ENCODE data around the gene OR1I1. TPM values are rescaled to one million over a fixed set of nuclear protein-coding genes. Genes with fewer than 3 reads are reported as not detected.

OR1I1 gene
- total RNA-seq, 1 donor from 2014 or later, result not detected

DNA sequence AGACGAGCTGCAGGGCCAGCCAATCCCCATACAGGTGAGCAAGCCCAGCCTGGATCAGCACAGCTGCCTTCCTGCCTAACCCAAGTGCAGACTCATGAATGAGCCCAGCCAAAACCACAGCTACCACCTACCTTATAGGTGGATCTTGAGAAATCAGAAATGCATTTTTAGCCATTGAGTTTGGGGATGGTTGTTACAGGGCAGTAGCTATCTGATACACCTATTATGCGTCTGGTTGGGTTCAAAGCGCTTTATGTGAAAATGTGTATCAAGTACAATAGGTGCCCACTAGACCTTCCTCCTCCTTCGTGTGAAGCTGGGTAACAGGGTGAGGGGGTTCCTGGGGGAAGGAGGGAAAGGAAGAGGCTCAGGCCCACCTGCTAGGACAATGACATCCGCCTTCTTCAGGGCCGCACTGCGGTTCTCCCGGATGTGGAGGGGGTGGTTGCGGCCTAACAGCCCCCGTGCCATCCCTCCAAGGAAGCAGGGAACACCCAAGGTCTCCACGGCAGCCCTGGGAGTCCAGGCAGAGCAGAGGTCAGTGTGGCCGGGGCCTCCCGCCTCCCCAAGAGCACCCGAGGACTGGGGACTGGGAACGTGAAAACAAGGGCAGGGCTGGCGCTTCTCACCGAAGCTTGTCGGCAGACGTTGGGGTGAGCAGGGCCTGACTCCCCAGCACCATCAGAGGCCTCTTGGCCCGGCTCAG lies 36.9 kb downstream of the OR1I1 start:
- DNase-seq (ENCODE audit: low spot score), result no peak

DNA sequence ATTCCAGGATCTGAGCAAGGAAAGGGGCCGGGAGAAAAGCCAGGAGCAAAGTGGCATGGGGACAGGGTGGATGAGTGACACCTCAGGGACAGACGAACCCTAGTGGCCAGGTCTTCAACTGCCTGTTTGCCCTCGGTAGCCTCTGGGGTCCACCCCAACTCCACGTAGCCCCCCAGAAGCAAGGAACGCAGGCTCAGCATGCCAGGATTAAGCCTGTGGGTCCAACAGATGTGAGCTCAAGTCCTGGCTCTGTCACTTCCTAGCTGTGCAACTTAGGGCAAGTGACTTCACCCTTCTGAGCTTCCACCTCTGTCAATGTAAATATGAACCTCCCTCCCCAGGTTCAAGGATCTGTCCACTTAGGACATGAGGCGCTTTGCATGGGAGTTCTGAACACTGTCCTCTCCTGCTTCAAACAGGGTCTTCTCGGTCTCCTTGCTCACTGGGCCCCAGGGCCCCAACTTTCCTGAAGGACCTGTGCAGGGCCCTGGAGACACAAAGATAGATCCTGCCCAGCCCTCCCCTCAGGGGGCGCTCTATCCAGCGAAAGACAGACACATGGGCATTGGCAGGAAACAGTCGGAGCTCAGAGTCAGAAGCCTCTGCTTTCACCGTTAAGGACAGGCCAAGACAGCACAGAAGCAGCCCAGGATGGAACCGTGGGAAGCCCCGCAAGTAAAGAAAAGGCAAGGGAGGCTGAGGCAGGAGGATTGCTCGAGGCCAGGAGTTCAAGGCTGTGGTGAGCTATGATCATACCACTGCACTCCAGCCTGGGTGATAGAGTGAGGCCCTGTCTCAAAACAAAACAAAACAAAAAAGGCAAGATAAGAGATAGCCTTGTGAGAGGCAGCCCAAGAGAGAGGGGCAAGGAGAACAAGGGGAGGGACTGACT lies 38.4 kb downstream of the OR1I1 start:
- DNase-seq (ENCODE audit: low spot score), result no peak

DNA sequence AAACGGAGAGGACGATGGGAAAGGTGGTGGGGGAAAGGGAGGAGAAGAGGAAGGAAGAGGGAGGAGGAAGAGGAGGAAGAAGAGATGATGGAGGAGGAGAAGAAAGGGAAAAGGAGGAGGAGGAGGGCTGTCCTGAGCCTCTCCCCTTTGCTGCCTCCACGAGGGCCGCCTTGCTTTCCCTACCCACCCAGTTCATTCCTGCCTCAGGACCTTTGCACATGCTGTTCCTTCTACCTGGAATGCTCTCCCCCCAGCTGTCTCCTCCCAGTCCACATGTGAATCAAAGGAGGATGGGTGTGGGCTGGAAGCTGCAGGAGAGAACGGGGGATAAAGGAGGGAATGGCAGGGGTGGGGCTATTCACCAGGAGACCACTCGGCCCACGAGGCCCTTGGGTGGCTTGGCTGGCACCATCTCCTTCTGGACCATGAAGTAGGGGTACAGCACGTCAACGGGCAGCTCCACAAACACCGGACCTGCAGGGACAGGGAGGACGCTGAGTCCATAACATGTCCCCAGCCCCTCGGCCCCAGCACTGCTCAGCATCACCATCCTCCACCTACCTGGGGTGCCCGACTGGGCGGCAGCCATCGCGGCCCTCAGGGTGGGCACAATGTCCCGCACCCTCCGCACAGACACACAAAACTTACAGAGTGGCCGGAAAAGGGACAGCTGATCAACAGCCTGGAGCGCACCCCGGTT lies 40.5 kb downstream of the OR1I1 start:
- no peak for DNase-seq (ENCODE audit: low spot score)

DNA sequence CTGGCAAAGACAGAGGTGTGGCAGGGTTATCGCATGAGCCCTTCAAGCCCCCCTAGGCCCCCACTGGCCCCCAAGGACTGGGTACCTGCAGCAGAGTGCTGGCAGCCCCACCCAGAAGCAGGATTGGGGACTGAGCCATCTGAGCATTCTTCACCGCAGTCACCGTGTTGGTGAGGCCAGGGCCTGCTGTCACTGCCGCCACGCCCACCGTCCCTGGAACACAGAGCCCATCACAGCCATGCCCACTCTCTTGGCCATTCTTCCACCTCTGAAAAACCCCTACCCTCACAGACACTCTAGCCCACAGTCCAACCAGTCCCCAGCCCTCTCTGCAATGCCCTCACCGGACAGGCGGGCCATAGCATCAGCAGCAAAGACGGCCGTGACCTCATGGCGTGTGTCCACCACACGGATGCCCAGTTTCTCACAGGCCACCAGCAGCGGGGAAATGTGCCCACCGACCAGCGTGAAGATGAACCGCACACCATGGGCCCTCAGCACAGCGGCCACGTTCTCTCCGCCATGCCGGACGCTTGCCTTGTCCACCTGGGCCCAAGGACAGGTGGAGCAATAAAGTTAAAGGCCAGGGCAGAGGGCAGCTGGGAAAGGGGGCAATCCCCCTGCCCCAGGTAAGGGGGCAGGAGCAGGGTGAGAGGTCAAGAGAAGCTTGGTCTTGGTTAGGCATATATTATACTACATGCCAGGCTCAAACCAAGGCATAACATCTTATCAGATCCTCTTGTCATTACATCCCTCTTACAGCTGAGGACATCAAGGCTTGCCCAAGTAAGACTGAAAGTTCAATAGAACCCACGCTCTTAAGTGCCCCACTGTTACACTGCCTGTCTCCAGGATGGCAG lies 41.2 kb downstream of the OR1I1 start:
- DNase-seq (ENCODE audit: low spot score), result no peak

DNA sequence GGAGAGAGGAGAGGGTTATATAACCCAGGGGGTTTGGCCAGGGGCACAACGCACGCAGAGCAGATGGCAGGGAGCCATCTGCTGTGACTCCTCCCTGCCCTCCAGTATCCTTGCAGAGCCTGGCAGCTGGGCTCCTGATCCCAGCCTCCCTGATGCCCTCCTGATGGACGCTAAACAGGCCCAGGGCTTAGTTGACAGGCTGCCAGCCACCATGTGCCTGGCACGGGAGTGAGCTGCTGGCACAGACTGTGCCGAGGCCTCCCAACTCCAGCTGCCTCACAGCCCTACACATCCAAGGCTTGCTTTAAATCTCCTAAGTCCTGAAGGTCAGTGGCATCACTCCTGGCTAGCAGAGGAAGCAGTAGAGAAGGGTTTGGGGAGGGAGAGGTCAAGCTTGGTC lies 41.9 kb downstream of the OR1I1 start:
- peak; percentile 56 for DNase-seq (ENCODE audit: low spot score)

DNA sequence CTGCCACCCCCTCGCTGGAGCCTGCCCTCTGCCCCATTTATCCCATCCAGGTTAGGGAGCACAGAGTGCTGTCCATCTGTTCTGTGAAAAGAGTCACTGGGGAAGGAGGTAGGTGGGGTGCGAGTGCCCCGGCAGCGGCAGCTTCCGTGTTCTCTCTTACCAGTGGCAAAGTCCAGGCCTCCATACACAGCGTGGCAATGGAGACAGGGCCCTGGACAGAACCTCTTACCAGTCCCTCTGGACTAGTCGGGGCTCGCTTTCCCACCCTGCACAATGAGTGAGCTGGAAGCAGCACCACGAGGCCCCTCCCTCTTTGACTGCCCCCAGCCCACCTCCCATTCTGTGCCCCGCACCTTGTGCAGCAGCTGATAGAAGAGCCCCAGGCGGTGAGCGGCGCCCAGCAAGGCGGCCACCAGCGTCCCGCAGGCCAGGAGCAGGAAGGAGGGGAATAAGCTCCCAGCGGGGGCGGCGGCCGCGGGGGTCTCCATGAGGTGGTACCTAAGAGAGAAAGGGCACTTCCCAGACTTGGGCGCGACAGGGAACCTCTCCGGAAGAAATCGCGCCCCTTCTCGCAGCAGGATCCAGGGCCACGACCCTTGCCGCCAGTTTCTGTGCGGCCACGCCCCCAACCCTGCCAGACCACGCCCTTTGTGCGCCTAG lies 42.7 kb downstream of the OR1I1 start:
- peak; percentile 49 for DNase-seq (ENCODE audit: low spot score)

DNA sequence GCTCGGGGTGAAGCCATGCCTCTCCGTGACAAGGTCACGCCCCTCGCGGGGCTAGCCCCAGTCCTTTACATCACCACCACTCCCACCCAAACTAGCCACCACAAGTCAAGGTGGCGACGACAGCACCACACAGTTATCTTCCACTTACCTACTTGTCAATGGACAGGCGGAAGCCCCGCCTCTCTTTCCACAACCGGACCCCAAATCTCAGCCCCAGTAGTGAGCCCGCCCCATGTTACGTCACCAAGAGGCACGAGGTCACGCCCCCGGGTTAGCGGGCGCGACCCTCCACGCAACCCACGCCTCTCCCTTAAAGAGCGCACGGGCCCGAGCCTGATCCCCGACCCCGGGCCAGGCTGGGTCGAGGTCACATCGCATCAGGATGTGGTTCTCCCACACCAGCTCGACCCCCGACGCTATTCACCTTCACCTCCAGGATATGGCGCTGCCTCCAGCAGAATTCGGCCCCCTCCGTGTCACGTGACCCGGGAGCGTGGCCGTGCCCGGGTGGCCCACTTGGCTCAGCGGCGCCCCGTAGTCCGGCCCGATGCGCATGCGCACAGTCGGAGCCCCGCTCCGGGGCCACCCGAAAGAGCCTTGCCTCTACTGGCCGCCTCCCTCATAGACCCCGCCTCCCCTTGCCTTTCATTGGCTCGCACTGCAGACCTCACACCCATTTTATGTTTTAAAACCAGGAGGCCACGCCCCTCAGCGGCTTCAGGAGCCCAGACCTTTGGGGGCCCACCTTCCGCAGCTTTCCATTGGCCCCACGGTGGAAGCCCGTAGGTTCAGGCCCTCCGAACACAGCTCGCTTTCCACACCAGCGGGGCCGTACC lies 43.4 kb downstream of the OR1I1 start:
- peak; percentile 99 for DNase-seq (ENCODE audit: low spot score)

DNA sequence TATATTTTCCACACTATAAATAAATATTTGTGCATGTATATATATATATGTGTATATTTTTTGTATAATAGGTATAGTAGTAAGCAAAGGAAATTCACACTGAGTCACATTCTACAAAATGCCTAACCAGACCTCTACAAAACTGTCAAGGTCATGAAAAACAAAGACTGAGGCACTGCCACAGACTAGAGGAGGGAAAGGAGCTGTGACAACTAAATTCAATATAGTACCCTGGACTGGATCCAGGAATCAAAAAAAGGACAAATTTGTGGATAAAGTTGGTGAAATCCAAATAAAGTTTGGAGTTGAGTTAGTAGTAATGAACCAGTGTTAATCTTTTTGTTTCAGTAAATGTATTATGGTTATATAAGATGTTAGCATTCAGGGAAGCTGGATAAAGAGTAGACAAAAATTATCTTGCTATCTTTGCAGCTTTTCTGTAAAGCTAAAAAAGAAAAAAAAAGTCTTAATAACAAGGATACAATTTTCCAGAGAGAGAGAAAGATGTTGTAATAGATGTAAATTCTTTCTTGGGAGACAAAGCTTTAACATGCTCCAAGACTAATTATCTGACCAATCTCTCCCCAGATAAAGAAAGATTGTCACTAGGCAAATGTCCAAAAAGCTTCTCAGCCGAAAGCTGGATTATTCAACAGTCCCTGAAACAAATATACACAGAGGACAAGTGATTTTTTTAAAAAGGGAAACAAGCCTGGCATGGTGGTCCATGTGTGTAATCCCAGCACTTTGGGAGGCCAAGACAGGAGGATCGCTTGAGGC lies 44.3 kb downstream of the OR1I1 start:
- DNase-seq (ENCODE audit: low spot score), result no peak

DNA sequence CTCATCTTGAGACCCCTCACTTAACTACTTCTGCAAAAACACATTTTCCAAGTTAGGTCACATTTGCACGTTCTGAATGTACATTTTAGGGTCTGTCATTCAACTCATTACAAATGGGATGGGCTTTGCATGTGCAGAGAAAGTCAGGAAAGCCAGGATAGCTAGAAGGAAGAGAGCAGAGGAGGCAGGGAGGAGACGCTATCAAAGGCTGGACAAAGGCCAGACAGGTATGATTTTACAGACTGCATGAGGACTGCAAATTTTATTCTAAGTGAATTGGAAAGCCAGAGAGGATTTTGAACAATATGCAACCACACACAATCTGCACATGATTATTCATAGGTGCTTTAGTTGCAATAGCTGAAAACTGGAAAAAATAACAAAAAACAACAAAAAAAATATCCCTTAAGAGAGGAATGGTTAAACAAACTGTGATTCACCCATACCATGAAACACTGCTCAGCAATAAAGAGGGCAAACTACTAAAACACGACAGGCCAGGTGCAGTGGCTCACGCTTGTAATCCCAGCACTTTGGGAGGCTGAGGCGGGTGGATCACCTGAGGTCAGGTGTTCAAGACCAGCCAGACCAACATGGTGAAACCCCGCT lies 46.3 kb downstream of the OR1I1 start:
- no peak for DNase-seq (ENCODE audit: low spot score)

DNA sequence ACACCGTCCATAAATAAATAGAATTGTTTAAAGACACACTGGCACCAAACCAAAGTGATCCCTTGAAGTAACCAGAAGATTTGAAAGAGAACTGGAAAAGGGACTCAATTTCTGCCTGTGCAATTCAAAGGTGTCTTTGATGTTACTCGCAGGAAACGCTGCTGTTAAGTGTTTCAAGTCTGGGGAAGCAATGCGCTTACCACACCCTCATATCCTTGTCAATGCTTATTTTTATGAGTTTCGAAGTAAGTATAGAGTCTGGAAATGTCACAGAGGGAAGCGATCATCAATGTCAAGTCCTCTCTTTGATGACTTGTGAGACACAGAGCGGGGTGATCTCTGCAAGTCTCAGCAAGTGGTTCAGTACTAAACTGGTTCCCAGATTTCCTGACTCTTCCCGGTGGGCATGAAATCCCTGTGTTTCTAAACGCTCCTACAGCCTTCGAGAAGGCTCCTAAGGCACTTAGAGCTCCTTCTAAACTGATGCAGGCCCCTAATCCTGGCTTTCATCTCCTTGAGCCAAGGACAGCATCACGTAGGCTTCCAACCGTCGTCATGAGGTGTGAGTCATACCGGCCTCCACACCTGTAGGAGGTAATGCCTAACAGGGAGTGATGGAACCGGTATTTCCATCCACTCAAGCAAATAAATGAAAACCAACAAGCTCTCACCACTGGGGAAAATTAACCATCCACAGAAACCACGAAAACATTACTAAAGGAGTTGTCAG lies 48.0 kb downstream of the OR1I1 start:
- peak; percentile 69 for DNase-seq (ENCODE audit: low spot score)

DNA sequence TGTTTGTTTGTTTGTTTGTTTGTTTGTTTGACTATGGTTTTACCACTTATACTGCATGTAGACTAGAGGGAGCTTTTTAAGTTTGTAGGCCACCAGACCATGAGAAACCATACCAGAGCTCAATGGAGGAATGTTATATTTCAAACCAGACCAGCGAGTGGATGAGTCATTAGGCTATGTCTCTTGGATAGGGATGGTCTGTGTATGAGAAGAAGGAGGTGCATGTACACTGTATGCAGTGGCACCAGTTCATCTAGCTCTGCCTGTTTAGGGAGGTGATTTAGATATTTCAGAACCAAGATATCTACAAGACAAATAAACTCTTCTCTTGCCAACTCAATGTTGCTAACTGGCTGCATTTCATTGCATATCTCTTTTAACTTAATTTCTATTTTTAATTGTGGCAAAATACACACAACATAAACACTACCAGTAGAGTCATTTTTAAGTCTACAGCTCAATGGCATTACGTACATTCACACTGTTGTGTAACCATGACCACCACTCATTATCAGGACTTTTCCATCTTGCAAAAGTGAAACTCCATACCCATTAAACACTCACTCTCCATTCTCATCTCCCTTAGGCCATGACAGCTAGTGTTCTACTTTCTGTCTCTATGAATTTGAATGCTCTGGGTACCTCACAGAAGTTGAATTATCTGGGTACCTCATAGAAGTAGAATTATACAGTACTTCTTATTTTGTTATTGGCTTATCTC lies 54.4 kb downstream of the OR1I1 start:
- DNase-seq (ENCODE audit: low spot score), result no peak

DNA sequence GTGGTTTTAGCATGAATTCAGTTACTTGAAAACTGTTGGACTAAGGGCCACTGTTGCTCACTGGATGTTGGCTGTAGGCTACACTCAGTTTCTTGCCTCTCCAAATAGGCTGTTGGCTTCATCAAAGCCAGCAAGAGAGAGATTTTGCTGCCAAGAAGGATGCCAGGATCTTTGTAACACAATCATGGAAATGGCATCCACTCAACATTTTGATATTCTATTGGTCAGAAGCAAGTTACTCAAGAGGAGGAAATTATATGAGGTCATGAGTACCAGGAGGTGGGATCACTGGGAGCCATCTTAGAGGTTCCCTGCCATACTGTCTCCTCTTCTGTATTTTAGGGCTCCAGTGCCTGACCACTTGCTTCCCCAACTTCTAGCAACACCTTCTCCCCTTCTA lies 55.8 kb downstream of the OR1I1 start:
- DNase-seq (ENCODE audit: low spot score), result no peak

DNA sequence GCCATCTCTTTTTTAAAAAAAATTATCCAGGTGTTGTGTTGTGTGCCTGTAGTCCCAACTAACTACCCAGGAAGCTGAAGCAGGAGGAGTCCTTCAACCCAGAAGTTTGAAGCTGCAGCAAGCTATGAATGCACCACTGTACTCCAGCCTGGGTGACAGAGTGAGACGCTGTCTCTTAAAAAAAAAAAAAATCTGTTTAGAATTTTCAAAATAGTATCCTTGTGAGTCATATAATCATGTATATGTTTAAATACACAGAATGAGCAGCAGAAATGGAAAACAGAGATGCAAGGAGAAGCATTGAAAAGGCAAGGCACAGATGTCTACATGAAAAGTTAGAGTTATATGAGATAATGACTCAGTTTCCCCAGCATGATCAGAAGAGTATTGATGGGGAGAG lies 56.4 kb downstream of the OR1I1 start:
- no peak for DNase-seq (ENCODE audit: low spot score)

DNA sequence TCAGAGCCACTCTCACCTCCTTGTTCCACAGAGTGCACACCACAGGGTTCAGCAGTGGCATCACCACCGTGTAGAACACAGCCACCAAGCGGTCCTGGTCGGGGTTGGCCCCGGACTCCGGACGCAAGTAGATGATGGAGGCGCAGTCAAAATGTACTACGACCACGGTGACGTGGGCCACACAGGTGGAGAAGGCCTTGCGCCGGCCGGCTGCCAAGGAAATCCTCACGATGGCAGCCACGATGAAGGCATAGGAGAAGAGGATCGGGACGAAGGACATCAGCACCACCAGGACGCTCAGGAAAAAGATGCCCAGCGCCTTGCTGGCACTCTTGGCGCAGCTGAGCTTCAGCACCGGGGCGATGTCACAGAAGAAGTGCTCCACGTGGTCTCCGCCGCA lies 59.1 kb downstream of the OR1I1 start:
- DNase-seq (ENCODE audit: low spot score), result no peak

DNA sequence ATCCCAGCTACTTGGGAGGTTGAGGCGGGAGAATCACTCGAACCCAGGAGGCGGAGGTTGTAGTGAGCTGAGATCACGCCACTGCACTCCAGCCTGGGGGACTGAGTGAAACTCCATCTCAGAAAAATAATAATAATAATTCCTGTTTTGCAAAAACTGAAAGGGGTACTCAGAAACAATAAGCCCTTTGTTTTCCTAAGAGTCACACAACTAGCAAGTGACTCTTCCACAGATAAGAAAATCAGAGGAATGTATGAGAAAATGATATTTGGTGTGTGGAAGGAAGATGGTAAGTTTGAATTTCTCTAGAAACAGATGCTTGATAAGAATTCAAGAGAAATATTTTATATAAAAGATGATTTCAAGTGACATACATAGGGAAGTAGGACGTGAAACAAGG lies 60.3 kb downstream of the OR1I1 start:
- no peak for DNase-seq (ENCODE audit: low spot score)
